Mesendoderm (in vitro differentiated cells): ENCODE measurements around the gene ST6GAL1. TPM values are rescaled to one million over a fixed set of nuclear protein-coding genes. Genes with fewer than 3 reads are reported as not detected.
"Not testable (repeated sequence)": the region's sequence is repeated elsewhere in the genome, so short reads cannot be mapped to it uniquely, and the experiment has no call there.

Experiments used
- DNase-seq: peaks from one replicate; pipeline ENCODE4 v3.0.0; 2013
- H2AK5ac ChIP-seq: 2 replicates; pipeline ENCODE4 v1.6.1; 2013; ENCODE audit warnings: low read length, inconsistent platforms
- H2BK120ac ChIP-seq: 2 replicates; pipeline ENCODE4 v1.6.1; 2013; ENCODE audit warnings: low read depth, mild to moderate bottlenecking, low read length, moderate library complexity, mixed read lengths
- H2BK15ac ChIP-seq: replicated peaks from 2 replicates; pipeline ENCODE4 v1.6.1; 2013; ENCODE audit warnings: low read depth, mild to moderate bottlenecking, moderate library complexity
- H2BK5ac ChIP-seq: 2 replicates; pipeline ENCODE4 v1.6.1; 2013; ENCODE audit warnings: low read length, inconsistent platforms
- H3K18ac ChIP-seq: 2 replicates; pipeline ENCODE4 v1.6.1; 2013; ENCODE audit warnings: mild to moderate bottlenecking, low read length, mixed read lengths
- H3K23ac ChIP-seq: one replicate; pipeline ENCODE4 v1.6.1; 2013; ENCODE audit warnings: low read length
- H3K27ac ChIP-seq: 2 replicates; pipeline ENCODE4 v1.5.1; 2013; ENCODE audit warnings: low read depth, mild to moderate bottlenecking, inconsistent platforms, low read length, moderate library complexity
- H3K27me3 ChIP-seq: 2 replicates; pipeline ENCODE4 v1.6.1; 2013; ENCODE audit warnings: low read length, control low read depth, mild to moderate bottlenecking, inconsistent platforms; ENCODE audit not compliant: insufficient read depth, poor library complexity
- H3K36me3 ChIP-seq: 2 replicates; pipeline ENCODE4 v1.6.1; 2013; ENCODE audit warnings: low read length, inconsistent platforms; ENCODE audit not compliant: control insufficient read depth, insufficient read depth
- H3K4ac ChIP-seq: one replicate; pipeline ENCODE4 v1.6.1; 2013; ENCODE audit warnings: low read depth, mild to moderate bottlenecking, low read length, moderate library complexity
- H3K4me1 ChIP-seq: 2 replicates; pipeline ENCODE4 v1.6.1; 2013; ENCODE audit warnings: low read depth, low read length, inconsistent platforms; ENCODE audit not compliant: control insufficient read depth
- H3K4me2 ChIP-seq: 2 replicates; pipeline ENCODE4 v1.6.1; 2013; ENCODE audit warnings: low read length
- H3K4me3 ChIP-seq: 2 replicates; pipeline ENCODE4 v1.5.1; 2013; ENCODE audit warnings: mild to moderate bottlenecking, low read length
- H3K56ac ChIP-seq: one replicate; pipeline ENCODE4 v1.6.1; 2013; ENCODE audit warnings: low read length
- H3K79me1 ChIP-seq: 2 replicates; pipeline ENCODE4 v1.6.1; 2013; ENCODE audit warnings: low read length, inconsistent platforms
- H3K79me2 ChIP-seq: 2 replicates; pipeline ENCODE4 v1.6.1; 2013; ENCODE audit warnings: mild to moderate bottlenecking, low read length; ENCODE audit not compliant: control insufficient read depth, insufficient read depth
- H3K9ac ChIP-seq: 2 replicates; pipeline ENCODE4 v1.6.1; 2013; ENCODE audit warnings: low read length, inconsistent platforms
- H4K5ac ChIP-seq: one replicate; pipeline ENCODE4 v1.6.1; 2013; ENCODE audit warnings: low read length
- H4K8ac ChIP-seq: one replicate; pipeline ENCODE4 v1.6.1; 2013; ENCODE audit warnings: low read depth, mild to moderate bottlenecking, control low read depth, low read length, moderate library complexity
- WGBS: extraction: QIAGEN DNeasy Blood & Tissue Kit; methylation state at CpG from one replicate; pipeline ENCODE4 v1.1.7; 2013; ENCODE audit warnings: low lambda C conversion rate, missing lambda C conversion rate; ENCODE audit not compliant: insufficient coverage; ENCODE audit errors: extremely low coverage; 5-methylcytosine and 5-hydroxymethylcytosine counted together
- polyA plus RNA-seq, 2 experiments: library from polyadenylated mRNA; stranded (reverse); fragments of 200-250 nt; gene quantifications; one replicate each; pipeline ENCODE4 v1.2.3, GENCODE V29; 2013

Gene ST6GAL1
- polyA plus RNA-seq (2013, experiment 1 of 2): 47.2 TPM
- 46.4 TPM for polyA plus RNA-seq (2013, experiment 2 of 2)

- Histone ChIP-seq H2AK5ac (no peak within 1 kb of the TSS), H3K56ac (peak within 1 kb of the TSS; percentile 95), H2BK5ac (peak within 1 kb of the TSS; percentile 70), H4K5ac (no peak within 1 kb of the TSS), H3K18ac (peak within 1 kb of the TSS; percentile 89), H4K8ac (no peak within 1 kb of the TSS), H3K4me1 (peaks cover 6% of the 10 kb centered on the region), H2BK120ac (peak within 1 kb of the TSS; percentile 4), H3K27me3 (no peaks in the 10 kb centered on the region), H3K23ac (no peak within 1 kb of the TSS), H3K9ac (peak within 1 kb of the TSS; percentile 92), H3K4me3 (peak within 1 kb of the TSS; percentile 89), H3K79me2 (peaks cover 27% of the 10 kb centered on the region), H3K79me1 (peaks cover 15% of the 10 kb centered on the region), H3K36me3 (peaks cover 2% of the 10 kb centered on the region), H3K4me2 (peak within 1 kb of the TSS; percentile 81), H3K27ac (peak within 1 kb of the TSS; percentile 87), H2BK15ac (no peak within 1 kb of the TSS), H3K4ac (peak within 1 kb of the TSS; percentile 64)
- no CpG with 5 or more reads among the region's 38 CpGs for WGBS
- DNase-seq: peak; percentile 91
Measured at GRCh38 chr3:186930143-186930640, at the start of gene ST6GAL1. Gene ST6GAL1, plus strand, starts transcription at chr3:186930526. Its CDS starts 112,178 bp downstream, at chr3:187042704.

GRCh38 chr3:186882150-186882524 is 48.2 kb upstream of the ST6GAL1 start:
- Histone ChIP-seq H2BK15ac (no peak overlapping the region), H3K4me3 (no peak overlapping the region), H3K9ac (no peak overlapping the region), H3K27me3 (no peaks in the 10 kb centered on the region), H3K4me2 (no peak overlapping the region), H3K4me1 (peaks cover 4% of the 10 kb centered on the region), H3K79me2 (no peaks in the 10 kb centered on the region), H2BK120ac (no peak overlapping the region), H3K79me1 (no peaks in the 10 kb centered on the region), H3K4ac (no peak overlapping the region), H4K8ac (no peak overlapping the region), H3K18ac (no peak overlapping the region), H3K36me3 (no peaks in the 10 kb centered on the region), H2BK5ac (no peak overlapping the region), H3K56ac (no peak overlapping the region), H3K23ac (no peak overlapping the region), H4K5ac (no peak overlapping the region), H2AK5ac (no peak overlapping the region), H3K27ac (no peak overlapping the region)
- DNase-seq: no peak
- WGBS: no CpG with 5 or more reads among the region's 4 CpGs

- H3K4me2 ChIP-seq: no peak overlapping the region
- H3K27me3 ChIP-seq: no peaks in the 10 kb centered on the region
- H3K56ac ChIP-seq: no peak overlapping the region
- WGBS: no CpG with 5 or more reads among the region's 6 CpGs
- peaks cover 4% of the 10 kb centered on the region for H3K4me1 ChIP-seq
- no peak overlapping the region for H3K18ac ChIP-seq
- H3K79me1 ChIP-seq: no peaks in the 10 kb centered on the region
- H3K4me3 ChIP-seq: no peak overlapping the region
- H2AK5ac ChIP-seq: no peak overlapping the region
- H2BK15ac ChIP-seq: no peak overlapping the region
- no peak overlapping the region for H2BK5ac ChIP-seq
- H4K8ac ChIP-seq: no peak overlapping the region
- no peak overlapping the region for H3K27ac ChIP-seq
- H3K4ac ChIP-seq: no peak overlapping the region
- H2BK120ac ChIP-seq: no peak overlapping the region
- no peaks in the 10 kb centered on the region for H3K36me3 ChIP-seq
- DNase-seq: peak; percentile 45
- H3K79me2 ChIP-seq: no peaks in the 10 kb centered on the region
- H3K23ac ChIP-seq: no peak overlapping the region
- no peak overlapping the region for H3K9ac ChIP-seq
- H4K5ac ChIP-seq: no peak overlapping the region
Measured at GRCh38 chr3:186882881-186883685, 47.2 kb upstream of the ST6GAL1 start.

- Histone ChIP-seq H3K79me1 (no peaks in the 10 kb centered on the region), H3K36me3 (no peaks in the 10 kb centered on the region), H4K8ac (no peak overlapping the region), H3K27ac (no peak overlapping the region), H3K4me1 (peaks cover 7% of the 10 kb centered on the region), H2BK15ac (no peak overlapping the region), H3K4me3 (no peak overlapping the region), H3K9ac (no peak overlapping the region), H2AK5ac (no peak overlapping the region), H2BK5ac (no peak overlapping the region), H3K18ac (no peak overlapping the region), H3K56ac (no peak overlapping the region), H4K5ac (no peak overlapping the region), H3K4ac (no peak overlapping the region), H2BK120ac (no peak overlapping the region), H3K4me2 (no peak overlapping the region), H3K79me2 (no peaks in the 10 kb centered on the region), H3K23ac (no peak overlapping the region), H3K27me3 (no peaks in the 10 kb centered on the region)
- no peak for DNase-seq
- WGBS: no CpG with 5 or more reads among the region's 1 CpG
Measured at GRCh38 chr3:186883686-186884058, 46.7 kb upstream of the ST6GAL1 start.

GRCh38 chr3:186884868-186885267 is 45.5 kb upstream of the ST6GAL1 start:
- not testable (repeated sequence) for H3K27ac ChIP-seq, H3K4me1 ChIP-seq, H3K79me2 ChIP-seq, DNase-seq, H3K36me3 ChIP-seq, H3K23ac ChIP-seq, H3K4ac ChIP-seq, H4K8ac ChIP-seq, H3K9ac ChIP-seq, H3K4me2 ChIP-seq, H3K56ac ChIP-seq, H3K4me3 ChIP-seq, H3K79me1 ChIP-seq, H3K27me3 ChIP-seq, H2BK120ac ChIP-seq, H4K5ac ChIP-seq, H2BK15ac ChIP-seq, H3K18ac ChIP-seq, H2BK5ac ChIP-seq, H2AK5ac ChIP-seq
- no CpG with 5 or more reads among the region's 29 CpGs for WGBS
